ENCODE measurements around the gene CYYR1.

DNA sequence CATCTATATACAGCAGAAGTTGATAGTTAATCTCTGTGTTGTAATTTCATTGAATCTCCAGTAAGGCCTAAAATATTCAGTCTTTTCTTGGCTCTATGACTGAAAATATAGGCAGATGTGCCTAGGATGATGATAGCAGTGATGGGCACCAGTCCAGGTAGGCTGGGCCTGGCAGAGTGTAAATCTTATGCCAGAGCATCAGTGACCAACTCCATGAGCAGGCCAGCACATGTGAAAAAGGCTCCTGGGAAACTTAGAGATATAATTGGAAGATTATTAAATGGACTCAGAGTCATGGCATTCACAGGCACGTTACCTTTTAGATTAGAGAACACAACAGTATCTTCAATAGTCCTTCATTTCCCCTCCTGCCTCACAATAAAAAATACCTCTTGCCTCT is 20.7 kb upstream of the CYYR1 start:
- TF ChIP-seq, protein P1, sequence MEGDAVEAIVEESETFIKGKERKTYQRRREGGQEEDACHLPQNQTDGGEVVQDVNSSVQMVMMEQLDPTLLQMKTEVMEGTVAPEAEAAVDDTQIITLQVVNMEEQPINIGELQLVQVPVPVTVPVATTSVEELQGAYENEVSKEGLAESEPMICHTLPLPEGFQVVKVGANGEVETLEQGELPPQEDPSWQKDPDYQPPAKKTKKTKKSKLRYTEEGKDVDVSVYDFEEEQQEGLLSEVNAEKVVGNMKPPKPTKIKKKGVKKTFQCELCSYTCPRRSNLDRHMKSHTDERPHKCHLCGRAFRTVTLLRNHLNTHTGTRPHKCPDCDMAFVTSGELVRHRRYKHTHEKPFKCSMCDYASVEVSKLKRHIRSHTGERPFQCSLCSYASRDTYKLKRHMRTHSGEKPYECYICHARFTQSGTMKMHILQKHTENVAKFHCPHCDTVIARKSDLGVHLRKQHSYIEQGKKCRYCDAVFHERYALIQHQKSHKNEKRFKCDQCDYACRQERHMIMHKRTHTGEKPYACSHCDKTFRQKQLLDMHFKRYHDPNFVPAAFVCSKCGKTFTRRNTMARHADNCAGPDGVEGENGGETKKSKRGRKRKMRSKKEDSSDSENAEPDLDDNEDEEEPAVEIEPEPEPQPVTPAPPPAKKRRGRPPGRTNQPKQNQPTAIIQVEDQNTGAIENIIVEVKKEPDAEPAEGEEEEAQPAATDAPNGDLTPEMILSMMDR (IDR thresholded peaks at IDR 0.05; ENCODE audit: low read depth, low read length, missing input control): no peak
- TF ChIP-seq, protein P2, sequence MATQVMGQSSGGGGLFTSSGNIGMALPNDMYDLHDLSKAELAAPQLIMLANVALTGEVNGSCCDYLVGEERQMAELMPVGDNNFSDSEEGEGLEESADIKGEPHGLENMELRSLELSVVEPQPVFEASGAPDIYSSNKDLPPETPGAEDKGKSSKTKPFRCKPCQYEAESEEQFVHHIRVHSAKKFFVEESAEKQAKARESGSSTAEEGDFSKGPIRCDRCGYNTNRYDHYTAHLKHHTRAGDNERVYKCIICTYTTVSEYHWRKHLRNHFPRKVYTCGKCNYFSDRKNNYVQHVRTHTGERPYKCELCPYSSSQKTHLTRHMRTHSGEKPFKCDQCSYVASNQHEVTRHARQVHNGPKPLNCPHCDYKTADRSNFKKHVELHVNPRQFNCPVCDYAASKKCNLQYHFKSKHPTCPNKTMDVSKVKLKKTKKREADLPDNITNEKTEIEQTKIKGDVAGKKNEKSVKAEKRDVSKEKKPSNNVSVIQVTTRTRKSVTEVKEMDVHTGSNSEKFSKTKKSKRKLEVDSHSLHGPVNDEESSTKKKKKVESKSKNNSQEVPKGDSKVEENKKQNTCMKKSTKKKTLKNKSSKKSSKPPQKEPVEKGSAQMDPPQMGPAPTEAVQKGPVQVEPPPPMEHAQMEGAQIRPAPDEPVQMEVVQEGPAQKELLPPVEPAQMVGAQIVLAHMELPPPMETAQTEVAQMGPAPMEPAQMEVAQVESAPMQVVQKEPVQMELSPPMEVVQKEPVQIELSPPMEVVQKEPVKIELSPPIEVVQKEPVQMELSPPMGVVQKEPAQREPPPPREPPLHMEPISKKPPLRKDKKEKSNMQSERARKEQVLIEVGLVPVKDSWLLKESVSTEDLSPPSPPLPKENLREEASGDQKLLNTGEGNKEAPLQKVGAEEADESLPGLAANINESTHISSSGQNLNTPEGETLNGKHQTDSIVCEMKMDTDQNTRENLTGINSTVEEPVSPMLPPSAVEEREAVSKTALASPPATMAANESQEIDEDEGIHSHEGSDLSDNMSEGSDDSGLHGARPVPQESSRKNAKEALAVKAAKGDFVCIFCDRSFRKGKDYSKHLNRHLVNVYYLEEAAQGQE (IDR thresholded peaks at IDR 0.05): no peak
- TF ChIP-seq TAF1 (conservative IDR thresholded peaks at IDR 0.05) (no peak), RAD21 (IDR thresholded peaks at IDR 0.05) (no peak), YY1 (IDR thresholded peaks at IDR 0.05) (no peak), GABPA (IDR thresholded peaks at IDR 0.05 in 1 of 2, conservative IDR thresholded peaks at IDR 0.05 in 1 of 2) (no peak), SP1 (IDR thresholded peaks at IDR 0.05) (no peak), FOXA1 (IDR thresholded peaks at IDR 0.05) (no peak), JUND (IDR thresholded peaks at IDR 0.05) (no peak), EGR1 (IDR thresholded peaks at IDR 0.05; ENCODE audit: low read depth in 2 of 2) (no peak)
- TF ChIP-seq, protein P3, sequence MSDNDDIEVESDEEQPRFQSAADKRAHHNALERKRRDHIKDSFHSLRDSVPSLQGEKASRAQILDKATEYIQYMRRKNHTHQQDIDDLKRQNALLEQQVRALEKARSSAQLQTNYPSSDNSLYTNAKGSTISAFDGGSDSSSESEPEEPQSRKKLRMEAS (IDR thresholded peaks at IDR 0.05): no peak

Data from liver (tissue), 3 donors.